GM21529 (cell line): ENCODE data around the gene TUBB1.
"Not testable (repeated sequence)": the region's sequence is repeated elsewhere in the genome, so short reads cannot be mapped to it uniquely, and the experiment has no call there.

Experiments
- ATAC-seq: cut with Tn5 transposase; IDR thresholded peaks from one replicate; pipeline ENCODE4 v1.9.1; 2021; ENCODE audit not compliant: unreplicated experiment

The TUBB1 gene

GRCh38 chr20:59019217-59019616, at the start of gene TUBB1:
Gene TUBB1 (plus strand): TSS chr20:59019429. CDS start chr20:59019523, 94 bp downstream.
- ATAC-seq, result no peak

- ATAC-seq, result no peak
Measured at GRCh38 chr20:58969439-58969838, 49.8 kb upstream of the TUBB1 start.

- no peak for ATAC-seq
Measured at GRCh38 chr20:58970146-58970545, 49.1 kb upstream of the TUBB1 start.

- ATAC-seq, result no peak
Measured at GRCh38 chr20:58971429-58971828, 47.8 kb upstream of the TUBB1 start.

GRCh38 chr20:58973179-58973578, 46.0 kb upstream of the TUBB1 start:
- ATAC-seq, result no peak

- ATAC-seq, result no peak
Measured at GRCh38 chr20:58973866-58974265, 45.4 kb upstream of the TUBB1 start.

- no peak for ATAC-seq
Measured at GRCh38 chr20:58975353-58975752, 43.9 kb upstream of the TUBB1 start.

GRCh38 chr20:58976061-58976730, 43.0 kb upstream of the TUBB1 start:
- ATAC-seq, result no peak

GRCh38 chr20:58978351-58979190, 40.7 kb upstream of the TUBB1 start:
- ATAC-seq, result no peak

GRCh38 chr20:58980711-58981627, 38.3 kb upstream of the TUBB1 start, which contains the start of gene NELFCD:
Gene NELFCD (plus strand): TSS chr20:58981256. CDS start chr20:58981310, 54 bp downstream.
- ATAC-seq, result peak; percentile 71

- no peak for ATAC-seq
Measured at GRCh38 chr20:58981628-58982364, 37.4 kb upstream of the TUBB1 start.

- no peak for ATAC-seq
Measured at GRCh38 chr20:58982406-58983114, 36.7 kb upstream of the TUBB1 start.

GRCh38 chr20:58983115-58983468, 36.1 kb upstream of the TUBB1 start:
- ATAC-seq, result not testable (repeated sequence)

- ATAC-seq, result no peak
Measured at GRCh38 chr20:58984691-58985090, 34.5 kb upstream of the TUBB1 start.

- no peak for ATAC-seq
Measured at GRCh38 chr20:58985656-58986055, 33.6 kb upstream of the TUBB1 start.

- ATAC-seq, result no peak
Measured at GRCh38 chr20:58986286-58986967, 32.8 kb upstream of the TUBB1 start.

GRCh38 chr20:58986968-58987517, 32.2 kb upstream of the TUBB1 start:
- ATAC-seq, result no peak

GRCh38 chr20:58987790-58988564, 31.3 kb upstream of the TUBB1 start:
- no peak for ATAC-seq
